HG03103 (cell line): ENCODE measurements around the gene CX3CL1.

ENCODE experiments used
- ATAC-seq: cut with Tn5 transposase; IDR thresholded peaks from one replicate; pipeline ENCODE4 v1.9.1; 2021; ENCODE audit warnings: low read depth; ENCODE audit not compliant: unreplicated experiment

The CX3CL1 gene

DNA sequence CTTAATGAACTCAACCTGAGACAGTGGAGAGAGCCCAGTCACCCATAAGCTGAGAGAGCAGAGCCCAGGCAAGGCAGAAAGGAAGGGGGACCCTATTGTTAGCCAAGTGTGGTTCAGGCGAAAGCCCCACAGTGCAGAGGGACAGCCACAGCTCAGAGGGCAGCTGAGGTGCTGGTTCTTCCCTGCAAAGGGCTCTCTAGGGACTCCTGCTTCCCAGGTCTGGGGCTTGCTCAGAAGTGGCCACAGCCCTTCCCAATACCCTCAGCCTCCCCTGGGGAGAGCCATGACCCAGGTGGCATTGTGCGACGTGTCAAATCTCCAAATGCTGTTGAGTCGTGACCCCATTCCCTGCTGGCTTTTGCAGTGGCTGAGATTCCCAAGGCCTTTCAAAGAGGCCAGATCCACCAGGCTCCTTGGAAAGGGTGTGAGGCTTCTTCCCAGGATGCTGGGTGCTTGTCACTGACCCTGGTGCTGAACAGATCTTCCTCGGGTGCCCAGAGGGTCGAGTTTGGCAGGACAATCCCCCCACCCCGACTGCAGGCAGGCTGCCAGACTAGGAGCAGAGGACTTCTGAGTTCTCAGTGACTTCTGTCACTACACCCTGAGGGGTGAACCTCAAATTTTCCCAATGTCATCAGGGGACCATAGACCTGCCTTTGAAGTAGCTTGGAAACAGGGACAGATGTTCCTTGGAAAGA lies 29.8 kb downstream of the CX3CL1 start:
- ATAC-seq, result no peak

- ATAC-seq, result no peak
Observed at GRCh38 chr16:57403965-57404817, 31.9 kb downstream of the CX3CL1 start, which contains the start of gene CCL17. Gene CCL17, plus strand, starts transcription at chr16:57404767. Its CDS starts 9,166 bp downstream, at chr16:57413933.

- no peak for ATAC-seq
Observed at GRCh38 chr16:57405097-57405496, 32.8 kb downstream of the CX3CL1 start.

- no peak for ATAC-seq
Observed at GRCh38 chr16:57406881-57407280, 34.6 kb downstream of the CX3CL1 start.

GRCh38 chr16:57407521-57408353 lies 35.4 kb downstream of the CX3CL1 start:
- ATAC-seq, result no peak

DNA sequence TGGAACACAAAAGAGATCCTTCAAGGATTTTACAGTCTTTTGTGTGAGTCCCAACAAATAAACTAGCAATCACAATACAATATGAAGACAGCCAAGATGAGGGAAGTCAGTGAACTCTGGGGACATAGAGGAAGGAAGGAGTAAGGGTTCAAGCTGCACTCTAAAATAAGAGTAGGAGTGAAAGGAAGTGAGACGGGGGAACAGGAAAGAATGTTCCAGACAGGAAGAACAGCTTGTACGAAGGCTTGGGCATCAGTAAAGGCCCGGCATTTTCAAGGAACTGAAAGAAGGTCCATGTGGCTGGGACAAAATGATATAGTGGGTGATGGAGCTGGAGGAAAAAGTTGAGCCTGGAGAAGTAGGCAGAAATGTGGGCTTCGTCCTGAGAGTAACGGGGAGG lies 36.8 kb downstream of the CX3CL1 start:
- no peak for ATAC-seq

GRCh38 chr16:57409870-57410587 lies 37.7 kb downstream of the CX3CL1 start:
- no peak for ATAC-seq

- ATAC-seq, result no peak
Observed at GRCh38 chr16:57411362-57411976, 39.2 kb downstream of the CX3CL1 start.

DNA sequence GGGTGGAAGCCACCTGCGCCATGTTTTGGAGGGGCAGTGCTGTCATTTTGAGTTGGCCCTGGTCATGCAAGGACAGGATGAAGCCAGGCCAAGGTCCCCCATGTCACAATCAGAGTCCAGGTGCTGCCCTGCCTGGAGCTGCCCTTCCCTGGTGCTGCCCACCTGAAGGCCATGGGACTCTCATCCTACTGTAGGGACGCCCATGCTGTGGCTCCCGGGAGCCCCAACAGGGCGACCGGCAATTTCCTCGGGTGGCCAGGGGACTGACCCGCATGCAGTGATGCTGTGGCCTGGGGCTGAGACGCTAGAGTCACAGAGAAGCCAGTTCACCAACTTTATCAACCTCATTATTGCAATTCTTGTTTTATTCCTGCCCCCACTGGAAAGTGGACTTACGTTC lies 40.3 kb downstream of the CX3CL1 start:
- ATAC-seq, result no peak

DNA sequence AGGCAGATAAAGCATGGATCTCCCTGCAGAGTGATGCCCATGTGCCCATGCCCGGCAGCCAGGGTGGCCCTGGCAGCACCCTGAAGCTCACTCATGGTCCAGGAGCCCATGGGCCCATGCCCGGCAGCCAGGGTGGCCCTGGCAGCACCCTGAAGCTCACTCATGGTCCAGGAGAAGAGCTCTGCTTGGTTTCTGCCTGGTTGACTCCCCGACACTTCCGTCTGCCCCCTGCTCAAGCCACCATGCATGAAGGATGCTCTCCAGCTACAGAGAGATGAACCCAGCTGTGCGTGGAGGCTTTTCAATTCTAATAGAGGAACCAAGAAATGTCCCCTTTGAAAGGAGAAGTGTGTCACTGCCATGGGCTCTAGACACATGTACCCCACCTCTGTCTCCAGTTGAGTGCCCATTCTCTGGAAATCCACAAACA lies 41.0 kb downstream of the CX3CL1 start:
- peak; percentile 73 for ATAC-seq

DNA sequence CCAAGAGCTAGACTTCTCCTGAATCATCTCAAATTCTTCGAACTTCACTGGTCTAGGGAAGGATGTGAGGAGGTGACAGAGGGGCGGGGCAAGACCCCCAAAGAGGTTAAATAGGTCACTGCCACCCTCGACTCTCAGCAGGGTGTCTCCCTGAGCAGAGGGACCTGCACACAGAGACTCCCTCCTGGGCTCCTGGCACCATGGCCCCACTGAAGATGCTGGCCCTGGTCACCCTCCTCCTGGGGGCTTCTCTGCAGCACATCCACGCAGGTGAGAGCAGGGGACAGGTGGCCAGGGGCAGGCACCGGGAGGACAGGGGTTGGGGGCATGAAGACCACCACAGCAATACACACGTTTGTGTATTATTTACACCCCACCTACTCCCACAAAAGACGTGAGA lies 41.4 kb downstream of the CX3CL1 start:
- no peak for ATAC-seq

GRCh38 chr16:57416084-57416483 lies 43.8 kb downstream of the CX3CL1 start:
- no peak for ATAC-seq

- no peak for ATAC-seq
Observed at GRCh38 chr16:57419506-57419905, 47.2 kb downstream of the CX3CL1 start.

- no peak for ATAC-seq
Observed at GRCh38 chr16:57422026-57422944, 50.0 kb downstream of the CX3CL1 start.

- no peak for ATAC-seq
Observed at GRCh38 chr16:57423152-57423551, 50.9 kb downstream of the CX3CL1 start.

DNA sequence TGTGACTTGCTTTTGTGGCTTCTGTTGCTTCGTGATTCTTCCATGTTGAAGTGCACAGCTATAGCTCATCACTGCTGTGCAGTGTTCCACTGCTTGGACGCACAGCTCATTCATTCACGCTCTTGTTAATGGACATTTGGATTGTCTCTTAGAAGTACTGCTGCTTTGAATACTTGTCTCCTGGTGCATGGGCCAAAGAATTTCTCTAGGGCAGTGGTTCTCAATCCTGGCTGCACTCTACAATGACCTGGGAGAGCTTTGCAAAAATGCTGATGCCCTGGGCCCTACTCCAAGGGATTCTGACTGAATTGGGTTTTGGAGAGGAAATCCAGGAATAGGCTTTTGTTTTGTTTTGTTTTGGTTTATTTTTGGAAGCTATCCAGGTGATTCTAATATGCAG lies 52.3 kb downstream of the CX3CL1 start:
- ATAC-seq, result no peak

- no peak for ATAC-seq
Observed at GRCh38 chr16:57426356-57426755, 54.1 kb downstream of the CX3CL1 start.

DNA sequence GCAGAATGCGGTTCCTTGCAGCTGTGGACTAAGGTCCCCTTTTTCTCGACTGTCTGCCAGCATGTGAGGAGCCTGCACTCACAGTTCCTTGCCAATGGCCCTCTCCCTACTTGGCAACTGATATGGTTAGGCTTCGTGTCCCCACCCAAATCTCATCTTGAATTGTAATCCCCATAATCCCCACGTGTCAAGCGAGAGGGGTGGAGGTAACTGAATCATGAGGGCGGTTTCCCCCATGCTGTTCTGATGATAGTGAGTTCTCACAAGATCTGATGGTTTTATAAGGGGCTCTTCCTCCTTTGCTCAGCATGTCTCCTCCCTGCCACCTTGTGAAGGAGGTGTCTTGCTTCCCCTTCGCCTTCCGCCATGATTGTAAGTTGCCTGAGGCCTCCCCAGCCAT lies 55.0 kb downstream of the CX3CL1 start:
- no peak for ATAC-seq

- ATAC-seq, result no peak
Observed at GRCh38 chr16:57427824-57428223, 55.5 kb downstream of the CX3CL1 start.
